Cardiac muscle cell (in vitro differentiated cells and primary cell): ENCODE results near the gene CCDC159. TPM values are rescaled to one million over a fixed set of nuclear protein-coding genes. Genes with fewer than 3 reads are reported as not detected.
A peak's percentile ranks its signal among the peaks of the same experiment; 100 is the strongest.
"Not testable (repeated sequence)": the region's sequence is repeated elsewhere in the genome, so short reads cannot be mapped to it uniquely, and the experiment has no call there.

ENCODE experiments used
- DNase-seq, 2 donors: peaks; one replicate each; pipeline versions ENCODE4 v3.0.0 to v3.0.0-alpha.2; 2010 to 2017; ENCODE audit warnings: low read depth in 1 of 2, low spot score in 1 of 2
- H3K27ac ChIP-seq: fragments of 200-600 bp; sonication (generic); 2 replicates; pipeline ENCODE4 v1.5.1; 2016
- H3K27me3 ChIP-seq: fragments of 200-600 bp; sonication (generic); 2 replicates; pipeline ENCODE4 v1.6.0; 2016; ENCODE audit warnings: control low read depth
- H3K36me3 ChIP-seq: fragments of 200-600 bp; sonication (generic); 2 replicates; pipeline ENCODE4 v1.5.1; 2016; ENCODE audit warnings: control low read depth
- H3K4me1 ChIP-seq: fragments of 200-600 bp; sonication (generic); 2 replicates; pipeline ENCODE4 v1.8.1; 2017; ENCODE audit warnings: low read depth, mild to moderate bottlenecking, mixed run types
- H3K4me3 ChIP-seq: fragments of 200-600 bp; sonication (generic); 2 replicates; pipeline ENCODE4 v1.5.1; 2016; ENCODE audit warnings: mild to moderate bottlenecking
- H3K9me3 ChIP-seq: fragments of 200-600 bp; sonication (generic); 2 replicates; pipeline ENCODE4 v1.5.1; 2017; ENCODE audit warnings: low read depth, mild to moderate bottlenecking, control low read depth
- CTCF ChIP-seq: IDR thresholded peaks from 2 replicates; pipeline ENCODE4 v1.5.1; 2012; ENCODE audit warnings: low read depth, mild to moderate bottlenecking, low read length
- polyA plus RNA-seq: library from polyadenylated mRNA; unstranded; fragments of >200 nt; fragmentation: Nextera tagmentation; extraction: Ambion mirVana; gene quantifications from 2 replicates; pipeline ENCODE4 v1.2.1, GENCODE V29; 2016
- total RNA-seq: library from RNA; depleted of rRNA; stranded (reverse); fragments of >200 nt; gene quantifications from 2 replicates; pipeline ENCODE4 v1.2.3, GENCODE V29; 2016

Gene CCDC159
- total RNA-seq (3.8 and 9.3 TPM in 2 replicates), polyA plus RNA-seq (8.7 and 9.7 TPM in 2 replicates)

- TF ChIP-seq CTCF: peak; percentile 7
- Histone ChIP-seq H3K27ac (peak within 1 kb of the TSS; percentile 56), H3K9me3 (no peaks in the 10 kb centered on the region)
Measured at GRCh38 chr19:11346104-11346940, at the start of gene CCDC159, which contains the start of gene TMEM205. TSS of gene CCDC159 (plus strand) at chr19:11346519. CDS start at chr19:11346607, 88 bp downstream. TSS of gene TMEM205 (minus strand) at chr19:11346268. CDS start at chr19:11345619, 649 bp downstream.

GRCh38 chr19:11299946-11300810 is 46.1 kb upstream of the CCDC159 start:
- no peaks in the 10 kb centered on the region for H3K4me1 ChIP-seq
- no peak overlapping the region for H3K27ac ChIP-seq
- H3K4me3 ChIP-seq: no peak overlapping the region
- H3K9me3 ChIP-seq: no peaks in the 10 kb centered on the region
- TF ChIP-seq CTCF: no peak
- H3K27me3 ChIP-seq: no peaks in the 10 kb centered on the region
- H3K36me3 ChIP-seq: no peaks in the 10 kb centered on the region
- no peak for DNase-seq

More at GRCh38 chr19:11346104-11346940, at the start of gene CCDC159, which contains the start of gene TMEM205:
- Histone ChIP-seq H3K4me3 (peak within 1 kb of the TSS; percentile 67), H3K4me1 (no peaks in the 10 kb centered on the region), H3K27me3 (no peaks in the 10 kb centered on the region), H3K36me3 (no peaks in the 10 kb centered on the region)
- peak; percentile 99 to 100 for DNase-seq

GRCh38 chr19:11300811-11301120 is 45.6 kb upstream of the CCDC159 start:
- H3K4me1 ChIP-seq: no peaks in the 10 kb centered on the region
- no peak for DNase-seq
- TF ChIP-seq CTCF: no peak
- H3K27me3 ChIP-seq: no peaks in the 10 kb centered on the region
- H3K9me3 ChIP-seq: no peaks in the 10 kb centered on the region
- no peak overlapping the region for H3K4me3 ChIP-seq
- no peak overlapping the region for H3K27ac ChIP-seq
- H3K36me3 ChIP-seq: no peaks in the 10 kb centered on the region

- no peak for DNase-seq
- Histone ChIP-seq H3K9me3 (no peaks in the 10 kb centered on the region), H3K4me1 (no peaks in the 10 kb centered on the region), H3K27me3 (no peaks in the 10 kb centered on the region), H3K4me3 (no peak overlapping the region), H3K27ac (no peak overlapping the region), H3K36me3 (no peaks in the 10 kb centered on the region)
- no peak for TF ChIP-seq CTCF
Measured at GRCh38 chr19:11304936-11305335, 41.4 kb upstream of the CCDC159 start.

- H3K4me3 ChIP-seq: no peak overlapping the region
- no peaks in the 10 kb centered on the region for H3K4me1 ChIP-seq
- no peaks in the 10 kb centered on the region for H3K9me3 ChIP-seq
- no peak for TF ChIP-seq CTCF
- H3K36me3 ChIP-seq: no peaks in the 10 kb centered on the region
- no peaks in the 10 kb centered on the region for H3K27me3 ChIP-seq
- no peak overlapping the region for H3K27ac ChIP-seq
- DNase-seq: peak in 1 of 2 donors; percentile 6
Measured at GRCh38 chr19:11306337-11306736, 40.0 kb upstream of the CCDC159 start.

- not testable (repeated sequence) for H3K36me3 ChIP-seq, H3K9me3 ChIP-seq, H3K4me1 ChIP-seq, H3K27ac ChIP-seq, H3K4me3 ChIP-seq, DNase-seq, H3K27me3 ChIP-seq
Measured at GRCh38 chr19:11320278-11320995, 25.9 kb upstream of the CCDC159 start.
